ENCODE data around the gene ZNF358. TPM values are rescaled to one million over a fixed set of nuclear protein-coding genes. Genes with fewer than 3 reads are reported as not detected.

ZNF358 gene
- total RNA-seq, 1 experiment from 2014 or later: 30.2 TPM

GRCh38 chr19:7468840-7469239 is 47.1 kb upstream of the ZNF358 start:
- Histone ChIP-seq H3K9me3 (ENCODE audit: control insufficient read depth, insufficient read depth, low read depth, low read length) (no peaks in the 10 kb centered on the region), H3K27me3 (ENCODE audit: control insufficient read depth, insufficient read depth, low read length) (no peaks in the 10 kb centered on the region), H3K36me3 (ENCODE audit: control insufficient read depth, insufficient read depth, low read length) (no peaks in the 10 kb centered on the region), H3K4me3 (ENCODE audit: low read depth in 2 of 2, low read length in 2 of 2) (no peak overlapping the region), H3K27ac (ENCODE audit: low read length) (no peak overlapping the region), H3K4me1 (ENCODE audit: control insufficient read depth, insufficient read depth, low read length) (no peaks in the 10 kb centered on the region)
- BruUV-seq (replicated peaks): no TSS peak
- ChIA-PET CTCF (no interaction called here), POLR2A (no interaction called here)
- intact Hi-C loops (cut with micrococcal nuclease; ENCODE audit: unreplicated experiment) (no loop called here), in situ Hi-C loops (cut with HindIII; ENCODE audit: low pct_unique_long_range_greater_than_20kb, low sequenced_read_pairs) (no loop called here)
- TF ChIP-seq POLR2AphosphoS5 (IDR thresholded peaks at IDR 0.05; ENCODE audit: low read depth, low read length) (no peak), CTCF (IDR thresholded peaks at IDR 0.05) (no peak), REST (IDR thresholded peaks at IDR 0.05; ENCODE audit: insufficient read depth in 1 of 2, low read depth in 2 of 2, low read length in 1 of 2) (no peak), TCF7L2 (IDR thresholded peaks at IDR 0.05; ENCODE audit: low read depth, low read length) (no peak), SIN3A (IDR thresholded peaks at IDR 0.05; ENCODE audit: borderline replicate concordance, insufficient read depth, low read depth, low read length) (no peak)
- ATAC-seq (no peak; the same call in 1 of the 2 replicates), DNase-seq (ENCODE audit: low read depth, low spot score) (no peak)

GRCh38 chr19:7469669-7470285 is 46.1 kb upstream of the ZNF358 start:
- BruUV-seq (replicated peaks): no TSS peak
- no peak for ATAC-seq
- H3K36me3 ChIP-seq (ENCODE audit: control insufficient read depth, insufficient read depth, low read length): no peaks in the 10 kb centered on the region
- TF ChIP-seq SIN3A (IDR thresholded peaks at IDR 0.05; ENCODE audit: borderline replicate concordance, insufficient read depth, low read depth, low read length): no peak
- H3K27ac ChIP-seq (ENCODE audit: low read length): no peak overlapping the region
- ChIA-PET POLR2A (interaction anchor here (0.7 kb wide), 1 partner anchor 16 kb away, joined by 7 read pairs; no protein-coding TSS in a partner anchor), CTCF (no interaction called here)
- H3K4me1 ChIP-seq (ENCODE audit: control insufficient read depth, insufficient read depth, low read length): no peaks in the 10 kb centered on the region
- intact Hi-C loops (cut with micrococcal nuclease; ENCODE audit: unreplicated experiment): no loop called here
- in situ Hi-C loops (cut with HindIII; ENCODE audit: low pct_unique_long_range_greater_than_20kb, low sequenced_read_pairs): no loop called here
- no peak overlapping the region for H3K4me3 ChIP-seq (ENCODE audit: low read depth in 2 of 2, low read length in 2 of 2)
- no peak for DNase-seq (ENCODE audit: low read depth, low spot score)
- no peaks in the 10 kb centered on the region for H3K27me3 ChIP-seq (ENCODE audit: control insufficient read depth, insufficient read depth, low read length)
- H3K9me3 ChIP-seq (ENCODE audit: control insufficient read depth, insufficient read depth, low read depth, low read length): no peaks in the 10 kb centered on the region

DNA sequence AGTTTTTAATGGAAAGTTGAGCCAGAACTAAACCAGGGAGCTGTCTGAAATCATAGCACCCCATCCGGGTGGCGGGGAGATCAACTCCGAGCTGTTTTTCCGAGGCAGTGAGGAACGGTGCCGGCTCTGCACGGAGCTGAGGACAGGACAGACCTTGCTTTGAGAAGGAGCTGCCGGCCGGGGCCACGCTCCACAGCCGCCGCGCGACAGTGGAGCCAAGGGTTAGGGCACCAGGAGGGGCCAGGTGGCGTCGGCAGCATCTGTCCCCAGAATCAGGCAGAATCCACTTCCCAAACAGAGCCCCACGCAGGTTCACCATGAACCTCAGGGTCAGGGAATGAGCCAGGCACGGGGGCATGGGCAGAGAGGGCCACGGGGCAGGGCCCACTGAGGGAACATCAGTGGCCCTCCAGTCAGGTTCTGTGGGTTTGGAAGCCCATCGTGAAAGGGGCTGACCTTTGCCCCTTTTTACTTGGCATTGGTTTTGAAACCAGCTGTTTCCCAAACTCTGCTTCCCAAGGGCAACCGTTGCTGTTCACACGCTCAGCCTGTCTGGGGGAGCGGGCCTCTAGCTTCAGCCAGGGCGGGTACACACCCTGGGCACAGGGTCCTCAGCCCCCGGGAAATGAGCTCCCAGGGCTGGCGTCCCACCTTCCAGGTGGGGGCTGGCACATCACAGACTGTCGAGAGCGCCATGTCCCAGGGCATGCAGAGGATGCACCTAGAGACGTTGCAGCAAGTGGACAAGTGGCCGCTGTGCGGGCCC is 45.2 kb upstream of the ZNF358 start:
- intact Hi-C loops (cut with micrococcal nuclease; ENCODE audit: unreplicated experiment): no loop called here
- no TSS peak for BruUV-seq (replicated peaks)
- no peak for DNase-seq (ENCODE audit: low read depth, low spot score)

More for the DNA sequence above, 45.2 kb upstream of the ZNF358 start:
- TF ChIP-seq POLR2AphosphoS5 (IDR thresholded peaks at IDR 0.05; ENCODE audit: low read depth, low read length) (no peak), CTCF (IDR thresholded peaks at IDR 0.05) (no peak), REST (IDR thresholded peaks at IDR 0.05; ENCODE audit: insufficient read depth in 1 of 2, low read depth in 2 of 2, low read length in 1 of 2) (no peak), TCF7L2 (IDR thresholded peaks at IDR 0.05; ENCODE audit: low read depth, low read length) (no peak)
- ChIA-PET CTCF (no interaction called here), POLR2A (interaction anchor here (0.7 kb wide), 1 partner anchor 15 kb away, joined by 7 read pairs; no protein-coding TSS in a partner anchor)
- in situ Hi-C loops (cut with HindIII; ENCODE audit: low pct_unique_long_range_greater_than_20kb, low sequenced_read_pairs): no loop called here
- Histone ChIP-seq H3K36me3 (ENCODE audit: control insufficient read depth, insufficient read depth, low read length) (no peaks in the 10 kb centered on the region), H3K27ac (ENCODE audit: low read length) (no peak overlapping the region), H3K27me3 (ENCODE audit: control insufficient read depth, insufficient read depth, low read length) (no peaks in the 10 kb centered on the region), H3K9me3 (ENCODE audit: control insufficient read depth, insufficient read depth, low read depth, low read length) (no peaks in the 10 kb centered on the region), H3K4me1 (ENCODE audit: control insufficient read depth, insufficient read depth, low read length) (no peaks in the 10 kb centered on the region), H3K4me3 (ENCODE audit: low read depth in 2 of 2, low read length in 2 of 2) (no peak overlapping the region)
- no peak for ATAC-seq

Measured in Panc1 (cell line).